ENCODE results near the gene CPA5.
A peak's percentile ranks its signal among the peaks of the same experiment; 100 is the strongest.
"Not testable (repeated sequence)": the region's sequence is repeated elsewhere in the genome, so short reads cannot be mapped to it uniquely, and the experiment has no call there.

The CPA5 gene

GRCh38 chr7:130369831-130370550 lies 25.4 kb downstream of the CPA5 start:
- POLR2A ChIA-PET: no interaction called here
- no peak for DNase-seq (ENCODE audit: extremely low spot score)
- TF ChIP-seq CTBP1 (IDR thresholded peaks at IDR 0.05; ENCODE audit: borderline replicate concordance) (no peak), L3MBTL2 (conservative IDR thresholded peaks at IDR 0.05) (no peak), SP1 (IDR thresholded peaks at IDR 0.05) (no peak), ARNT (IDR thresholded peaks at IDR 0.05) (no peak), FOXK2 (IDR thresholded peaks at IDR 0.05) (no peak), NFRKB (IDR thresholded peaks at IDR 0.05) (no peak), ZNF384 (IDR thresholded peaks at IDR 0.05) (no peak)
- CTCF ChIA-PET: no interaction called here

DNA sequence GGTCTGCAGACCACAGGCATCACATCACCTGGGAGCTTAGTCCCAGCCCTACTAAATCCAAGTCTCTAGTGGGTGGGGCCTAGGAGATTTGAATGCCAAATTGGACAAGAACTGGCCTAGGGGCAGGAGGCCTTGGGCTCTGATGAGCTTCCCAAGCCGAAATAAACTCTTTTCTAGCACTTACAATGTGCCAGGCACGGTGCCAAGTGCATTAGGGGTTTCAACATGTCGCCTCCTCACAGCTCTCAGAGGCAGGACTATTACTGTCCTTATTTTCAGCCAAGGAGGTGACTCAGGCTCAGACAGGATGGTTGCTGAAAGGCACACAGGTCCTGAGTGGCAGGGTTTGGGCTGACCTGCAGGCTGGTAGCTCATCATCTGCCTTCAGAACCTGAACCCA lies 26.4 kb downstream of the CPA5 start:
- no peak for TF ChIP-seq FOXM1 (IDR thresholded peaks at IDR 0.05; ENCODE audit: borderline replicate concordance)
- TF ChIP-seq BHLHE40 (IDR thresholded peaks at IDR 0.05; ENCODE audit: borderline replicate concordance): no peak
- no peak for TF ChIP-seq FOXA1 (IDR thresholded peaks at IDR 0.05)
- no peak for TF ChIP-seq SP1 (IDR thresholded peaks at IDR 0.05)
- TF ChIP-seq PKNOX1 (IDR thresholded peaks at IDR 0.05): no peak
- CTCF ChIA-PET: interaction anchor here (0.6 to 1.0 kb wide), 3 partner anchors 26 to 206 kb away, joined by 4 to 6 read pairs (median 5); no protein-coding TSS in a partner anchor
- POLR2A ChIA-PET: interaction anchor here (1.0 kb wide), 1 partner anchor 21 kb away, joined by 3 read pairs; no protein-coding TSS in a partner anchor
- no peak for DNase-seq (ENCODE audit: extremely low spot score)

- POLR2A ChIA-PET: no interaction called here
- DNase-seq (ENCODE audit: extremely low spot score): no peak
- CTCF ChIA-PET: interaction anchor here (0.5 kb wide), 1 partner anchor 99 kb away, joined by 3 read pairs; no protein-coding TSS in a partner anchor
- TF ChIP-seq TARDBP (IDR thresholded peaks at IDR 0.05) (no peak), L3MBTL2 (conservative IDR thresholded peaks at IDR 0.05) (peak; percentile 24), FOXA1 (IDR thresholded peaks at IDR 0.05) (no peak)
Measured at GRCh38 chr7:130372402-130373165, 28.0 kb downstream of the CPA5 start.

GRCh38 chr7:130374507-130374906 lies 29.9 kb downstream of the CPA5 start:
- no peak for DNase-seq (ENCODE audit: extremely low spot score)
- no peak for TF ChIP-seq ELF4 (IDR thresholded peaks at IDR 0.05)
- TF ChIP-seq L3MBTL2 (conservative IDR thresholded peaks at IDR 0.05): no peak
- CTCF ChIA-PET: no interaction called here
- POLR2A ChIA-PET: no interaction called here

DNA sequence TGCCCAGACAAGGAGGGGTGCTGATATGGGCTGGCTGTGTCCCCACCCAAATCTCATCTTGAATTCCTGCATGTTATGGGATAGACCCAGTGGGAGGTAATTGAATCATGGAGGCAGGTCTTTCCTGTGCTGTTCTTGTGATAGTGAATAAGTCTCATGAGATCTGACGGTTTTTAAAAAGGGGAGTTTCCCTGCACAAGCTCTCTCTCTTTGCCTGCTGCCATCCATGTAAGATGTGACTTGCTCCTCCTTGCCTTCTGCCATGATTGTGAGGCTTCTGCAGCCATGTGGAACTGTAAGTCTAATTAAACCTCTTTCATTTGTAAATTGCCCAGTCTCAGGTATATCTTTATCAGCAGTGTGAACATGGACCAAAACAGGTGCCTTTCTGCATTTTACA lies 31.8 kb downstream of the CPA5 start:
- CTCF ChIA-PET; DNase-seq (ENCODE audit: extremely low spot score); POLR2A ChIA-PET: not testable (repeated sequence)

DNA sequence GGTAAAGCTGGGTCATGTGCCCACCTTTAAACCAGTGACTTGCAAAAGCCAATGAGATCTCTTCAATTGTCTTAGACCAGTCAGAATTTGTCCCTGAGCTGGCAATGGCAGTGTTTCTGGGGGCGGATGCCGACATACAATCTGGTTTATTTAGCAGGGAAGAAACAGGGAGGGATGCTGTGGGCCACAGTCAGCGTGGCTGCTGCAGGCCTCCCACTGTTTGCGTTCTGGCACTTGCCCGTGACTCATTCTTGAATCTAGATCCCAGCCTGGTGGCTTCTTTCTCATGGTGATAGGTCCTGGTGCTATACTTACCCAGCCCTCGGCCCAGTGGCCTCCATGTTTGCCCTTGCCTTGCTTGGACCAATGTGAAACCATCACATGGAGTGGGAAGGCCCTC lies 32.6 kb downstream of the CPA5 start:
- TF ChIP-seq HDGF (IDR thresholded peaks at IDR 0.05; ENCODE audit: borderline replicate concordance): no peak
- no peak for TF ChIP-seq BHLHE40 (IDR thresholded peaks at IDR 0.05; ENCODE audit: borderline replicate concordance)
- no peak for TF ChIP-seq NFRKB (IDR thresholded peaks at IDR 0.05)
- no peak for TF ChIP-seq ZNF384 (IDR thresholded peaks at IDR 0.05)
- no peak for TF ChIP-seq ARNT (IDR thresholded peaks at IDR 0.05)
- TF ChIP-seq CTBP1 (IDR thresholded peaks at IDR 0.05; ENCODE audit: borderline replicate concordance): no peak
- no peak for TF ChIP-seq SP1 (IDR thresholded peaks at IDR 0.05)
- ChIA-PET CTCF (no interaction called here), POLR2A (no interaction called here)
- no peak for DNase-seq (ENCODE audit: extremely low spot score)

GRCh38 chr7:130379019-130379418 lies 34.4 kb downstream of the CPA5 start:
- TF ChIP-seq TARDBP (IDR thresholded peaks at IDR 0.05) (no peak), FOXA1 (IDR thresholded peaks at IDR 0.05) (no peak), SUZ12 (IDR thresholded peaks at IDR 0.05) (no peak), PKNOX1 (IDR thresholded peaks at IDR 0.05) (no peak), FOXK2 (IDR thresholded peaks at IDR 0.05) (no peak), ELF4 (IDR thresholded peaks at IDR 0.05) (no peak), NFRKB (IDR thresholded peaks at IDR 0.05) (no peak)
- ChIA-PET CTCF (no interaction called here), POLR2A (no interaction called here)
- no peak for DNase-seq (ENCODE audit: extremely low spot score)

DNA sequence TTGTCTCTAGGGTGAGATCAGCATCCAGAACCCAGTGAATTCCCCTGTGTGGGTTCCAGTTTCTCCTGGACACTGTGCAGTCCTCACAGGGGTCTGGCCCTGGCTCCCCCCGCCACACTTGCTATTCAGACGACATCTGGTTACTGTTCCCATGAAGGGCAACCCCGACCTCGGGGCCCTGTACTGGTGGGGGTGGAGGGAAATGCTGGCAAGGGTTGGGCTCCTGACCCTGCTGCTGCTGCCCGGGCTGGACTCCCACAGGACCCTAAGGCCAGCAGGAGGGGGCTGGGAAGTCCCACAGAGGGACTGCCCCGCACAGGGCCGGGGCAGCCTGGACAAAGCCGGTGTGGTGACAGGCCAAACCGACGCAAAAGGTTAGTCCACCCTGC lies 34.9 kb downstream of the CPA5 start:
- POLR2A ChIA-PET: no interaction called here
- CTCF ChIA-PET: no interaction called here
- no peak for DNase-seq (ENCODE audit: extremely low spot score)
- TF ChIP-seq FOXM1 (IDR thresholded peaks at IDR 0.05; ENCODE audit: borderline replicate concordance): no peak
- no peak for TF ChIP-seq FOXK2 (IDR thresholded peaks at IDR 0.05)
- TF ChIP-seq LEF1 (IDR thresholded peaks at IDR 0.05; ENCODE audit: borderline replicate concordance): no peak
- no peak for TF ChIP-seq FOXA1 (IDR thresholded peaks at IDR 0.05)
- TF ChIP-seq HDGF (IDR thresholded peaks at IDR 0.05; ENCODE audit: borderline replicate concordance): no peak

Data from HEK293T (cell line).